Liver (tissue), 9 donors: ENCODE results near the gene YIPF3. TPM values are rescaled to one million over a fixed set of nuclear protein-coding genes. Genes with fewer than 3 reads are reported as not detected.
"Not testable (repeated sequence)": the region's sequence is repeated elsewhere in the genome, so short reads cannot be mapped to it uniquely, and the experiment has no call there.

Experiments
- DNase-seq: peaks from one replicate; pipeline ENCODE4 v3.0.0-alpha.2; 2017; ENCODE audit warnings: low spot score
- H3K27ac ChIP-seq, 2 donors: one replicate each; pipeline ENCODE4 v1.7.0; 2013; ENCODE audit warnings: inconsistent platforms in 2 of 2, low read length in 2 of 2, control low read depth in 1 of 2, low read depth in 1 of 2, mild to moderate bottlenecking in 1 of 2
- H3K27me3 ChIP-seq, 4 donors: one replicate each; pipeline versions ENCODE4 v1.6.1 to v1.7.0; 2013; ENCODE audit warnings: low read length in 3 of 4, inconsistent platforms in 1 of 4, mild to moderate bottlenecking in 1 of 4, moderate library complexity in 1 of 4; ENCODE audit not compliant: control insufficient read depth in 4 of 4, insufficient read depth in 4 of 4
- H3K36me3 ChIP-seq, 4 donors: one replicate each; pipeline versions ENCODE4 v1.6.1 to v1.7.0; 2013; ENCODE audit warnings: low read length in 3 of 4, mild to moderate bottlenecking in 3 of 4, low read depth in 1 of 4, moderate library complexity in 1 of 4; ENCODE audit not compliant: control insufficient read depth in 4 of 4, insufficient read depth in 3 of 4
- H3K4me1 ChIP-seq, 4 donors: one replicate each; pipeline versions ENCODE4 v1.6.1 to v1.7.0; 2013; ENCODE audit warnings: low read length in 3 of 4, mild to moderate bottlenecking in 3 of 4, moderate library complexity in 1 of 4; ENCODE audit not compliant: control insufficient read depth in 4 of 4, insufficient read depth in 4 of 4
- H3K4me3 ChIP-seq, 3 donors: one replicate each; pipeline versions ENCODE4 v1.6.1 to v1.7.0; 2013; ENCODE audit warnings: low read length in 3 of 3, control low read depth in 1 of 3, low read depth in 1 of 3, mild to moderate bottlenecking in 1 of 3
- H3K9ac ChIP-seq, 2 donors: one replicate each; pipeline ENCODE4 v1.7.0; 2013; ENCODE audit warnings: low read length in 2 of 2, mild to moderate bottlenecking in 2 of 2, moderate library complexity in 2 of 2, control low read depth in 1 of 2, low read depth in 1 of 2
- H3K9me3 ChIP-seq, 4 donors: one replicate each; pipeline versions ENCODE4 v1.6.1 to v1.7.0; 2013; ENCODE audit warnings: low read length in 3 of 4; ENCODE audit not compliant: control insufficient read depth in 4 of 4
- CTCF ChIP-seq: fragments of 150-350 bp; IDR thresholded peaks from 2 replicates; pipeline ENCODE4 v1.5.1; 2017; ENCODE audit warnings: improper control_type of control experiment, low read depth, low read length; ENCODE audit not compliant: missing input control
- FOXA2 ChIP-seq: IDR thresholded peaks from 2 replicates; pipeline ENCODE4 v1.6.1; 2016; ENCODE audit warnings: antibody characterized with exemption
- GABPA ChIP-seq, 2 donors: IDR thresholded peaks in 1 of 2; conservative IDR thresholded peaks in 1 of 2; 2 replicates each; pipeline ENCODE4 v1.6.1; 2016; ENCODE audit warnings: antibody characterized with exemption in 2 of 2, mild to moderate bottlenecking in 1 of 2, moderate library complexity in 1 of 2
- JUND ChIP-seq, 2 donors: IDR thresholded peaks; 2 replicates each; pipeline ENCODE4 v1.6.1; 2016; ENCODE audit warnings: antibody characterized with exemption in 2 of 2
- MAX ChIP-seq: IDR thresholded peaks from 2 replicates; pipeline ENCODE4 v1.6.1; 2016; ENCODE audit warnings: antibody characterized with exemption
- NR2F2 ChIP-seq: IDR thresholded peaks from 2 replicates; pipeline ENCODE4 v1.6.1; 2016; ENCODE audit warnings: antibody characterized with exemption
- RAD21 ChIP-seq, 2 donors: IDR thresholded peaks; 2 replicates each; pipeline ENCODE4 v1.6.1; 2016; ENCODE audit warnings: antibody characterized with exemption in 2 of 2, mild to moderate bottlenecking in 2 of 2
- REST ChIP-seq: IDR thresholded peaks from 2 replicates; pipeline ENCODE4 v1.6.1; 2016; ENCODE audit warnings: antibody characterized with exemption, mild to moderate bottlenecking
- RXRA ChIP-seq, 2 donors: IDR thresholded peaks; 2 replicates each; pipeline ENCODE4 v1.6.1; 2017 to 2018; ENCODE audit warnings: antibody characterized with exemption in 2 of 2, mild to moderate bottlenecking in 1 of 2
- TAF1 ChIP-seq: conservative IDR thresholded peaks from 2 replicates; pipeline ENCODE4 v1.6.1; 2016; ENCODE audit warnings: antibody characterized with exemption, mild to moderate bottlenecking
- WGBS: extraction: QIAGEN DNeasy Blood & Tissue Kit; methylation state at CpG from one replicate; pipeline ENCODE4 v1.1.7; 2013; 5-methylcytosine and 5-hydroxymethylcytosine counted together
- polyA plus RNA-seq, 2 donors: library from polyadenylated mRNA; stranded (reverse) in 1 of 2; unstranded in 1 of 2; fragments of 200-250 nt in 1 of 2; fragments of >200 nt in 1 of 2; fragmentation: Nextera tagmentation in 1 of 2; extraction: Ambion mirVana in 1 of 2; gene quantifications; one replicate each; pipeline versions ENCODE4 v1.2.1 to v1.2.3, GENCODE V29; 2013 to 2015
- total RNA-seq, 2 donors: library from RNA; depleted of rRNA; stranded (reverse); fragments of >200 nt; gene quantifications; one replicate each; pipeline ENCODE4 v1.2.3, GENCODE V29; 2014
- donor health status: healthy.
- donor health status: healthy.
- donor health status: healthy.
- donor health status: healthy.
- donor health status: healthy.

The YIPF3 gene
- total and polyA plus RNA-seq, 4 donors, result 43.8 to 91.9 (median 61.6) TPM

- TF ChIP-seq CTCF (no peak), MAX (no peak)
These were observed 17.5 kb downstream of the YIPF3 start (continued) for GRCh38 chr6:43499028-43499815.

- not testable (repeated sequence) for H3K27ac ChIP-seq, H3K9me3 ChIP-seq, H3K9ac ChIP-seq, H3K4me3 ChIP-seq, H3K27me3 ChIP-seq, DNase-seq
- Histone ChIP-seq H3K36me3 (peaks cover 7 to 38% (median 21%) of the 10 kb centered on the region in 4 donors), H3K4me1 (peaks cover 5 to 42% (median 34%) of the 10 kb centered on the region in 4 donors)
- WGBS, result 94% methylated on average over 5 of the region's 5 CpGs
These were observed 18.4 kb downstream of the YIPF3 start for GRCh38 chr6:43498291-43498690.

GRCh38 chr6:43497689-43498088, 19.0 kb downstream of the YIPF3 start:
- no peak for DNase-seq
- Histone ChIP-seq H3K9ac (no peak overlapping the region), H3K36me3 (peaks cover 5 to 32% (median 15%) of the 10 kb centered on the region in 4 donors), H3K9me3 (no peaks in the 10 kb centered on the region), H3K27me3 (no peaks in the 10 kb centered on the region), H3K27ac (peak overlapping the region in 1 of 2 donors; percentile 14), H3K4me3 (no peak overlapping the region), H3K4me1 (peaks cover 5 to 46% (median 38%) of the 10 kb centered on the region in 4 donors)
- 86% methylated on average over 12 of the region's 12 CpGs for WGBS
- TF ChIP-seq JUND (IDR thresholded peaks at IDR 0.05) (no peak), RAD21 (IDR thresholded peaks at IDR 0.05) (no peak), TAF1 (no peak), GABPA (IDR thresholded peaks at IDR 0.05 in 1 of 2, conservative IDR thresholded peaks at IDR 0.05 in 1 of 2) (no peak), REST (no peak), FOXA2 (no peak), NR2F2 (no peak), RXRA (IDR thresholded peaks at IDR 0.05) (no peak)
